Stimulated activated CD8-positive, alpha-beta memory T cell treated with anti-CD3 and anti-CD28 coated beads, Interleukin-4, amount 100 ng/mL, for 1 hour (primary cell): ENCODE measurements around the gene HMGB1.
A peak's percentile ranks its signal among the peaks of the same experiment; 100 is the strongest.

Source experiments
- DNase-seq, 2 donors: peaks; one replicate each; pipeline ENCODE4 v3.0.0-alpha.2; 2020; ENCODE audit warnings: low read depth in 2 of 2, low spot score in 1 of 2

HMGB1 gene

GRCh38 chr13:30465593-30466357 is at the start of gene HMGB1:
Gene HMGB1, minus strand, starts transcription at chr13:30465936. Its CDS starts 2,256 bp downstream, at chr13:30463680.
- peak; percentile 89 for DNase-seq

DNA sequence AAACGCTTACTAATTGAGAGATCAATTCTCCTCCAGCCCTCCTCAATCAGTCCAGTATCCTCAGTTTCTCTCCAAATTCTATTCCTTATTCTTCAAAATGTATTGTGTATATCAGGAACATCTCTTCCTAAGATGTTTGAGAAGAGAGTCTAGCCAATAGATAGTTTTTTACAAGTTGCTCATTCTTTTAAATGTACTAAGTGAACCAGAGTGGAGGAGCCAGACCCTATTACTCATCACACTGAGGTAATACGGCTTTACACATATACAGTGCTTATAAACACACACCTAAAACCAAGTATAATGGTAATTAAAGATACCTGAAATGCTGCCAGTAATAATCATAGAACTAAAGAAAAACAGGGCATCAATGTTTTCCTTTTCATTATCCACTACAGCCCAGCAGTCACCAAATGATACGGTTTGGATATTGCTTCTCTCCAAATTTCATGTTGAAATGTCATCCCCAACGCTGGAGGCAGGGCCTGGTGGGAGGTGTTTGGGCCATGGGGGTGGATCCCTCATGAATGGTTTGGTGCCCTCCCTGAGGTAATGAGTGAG is 45.2 kb upstream of the HMGB1 start:
- no peak for DNase-seq

- no peak for DNase-seq
Observed at GRCh38 chr13:30510091-30510490, 44.4 kb upstream of the HMGB1 start.

DNA sequence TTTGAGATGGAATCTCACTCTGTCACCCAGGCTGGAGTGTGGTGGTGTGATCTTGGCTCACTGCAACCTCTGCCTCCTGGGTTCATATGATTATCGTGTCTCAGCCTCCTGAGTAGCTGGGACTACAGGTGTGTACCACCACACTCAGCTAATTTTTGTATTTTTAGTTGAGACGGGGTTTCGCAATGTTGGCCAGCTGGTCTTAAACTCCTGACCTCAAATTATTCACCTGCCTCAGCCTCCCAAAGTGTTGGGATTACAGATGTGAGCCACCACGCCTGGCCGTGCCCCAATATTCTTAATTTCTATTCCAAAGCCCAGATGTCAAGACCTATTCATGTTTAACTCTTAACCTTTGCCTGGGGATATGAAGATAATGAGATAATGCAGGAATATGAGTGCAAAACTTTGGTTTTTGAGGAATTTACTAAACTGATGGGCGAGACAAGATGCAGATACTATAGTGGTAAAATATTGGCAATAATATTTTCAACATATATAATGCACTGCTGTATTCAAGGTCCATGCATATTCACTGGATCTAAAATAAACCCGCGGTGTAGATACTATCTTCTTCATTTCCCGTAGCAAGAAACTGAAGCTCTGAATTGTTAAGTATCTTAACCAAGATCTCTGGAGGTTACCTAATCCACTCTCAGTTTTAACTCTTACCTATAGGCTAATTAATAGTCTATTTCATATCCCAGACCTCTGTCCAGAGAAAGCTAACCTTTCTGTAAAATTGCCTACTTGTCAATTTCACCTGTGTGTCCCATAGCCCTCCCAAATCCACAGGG is 43.7 kb upstream of the HMGB1 start:
- no peak for DNase-seq

DNA sequence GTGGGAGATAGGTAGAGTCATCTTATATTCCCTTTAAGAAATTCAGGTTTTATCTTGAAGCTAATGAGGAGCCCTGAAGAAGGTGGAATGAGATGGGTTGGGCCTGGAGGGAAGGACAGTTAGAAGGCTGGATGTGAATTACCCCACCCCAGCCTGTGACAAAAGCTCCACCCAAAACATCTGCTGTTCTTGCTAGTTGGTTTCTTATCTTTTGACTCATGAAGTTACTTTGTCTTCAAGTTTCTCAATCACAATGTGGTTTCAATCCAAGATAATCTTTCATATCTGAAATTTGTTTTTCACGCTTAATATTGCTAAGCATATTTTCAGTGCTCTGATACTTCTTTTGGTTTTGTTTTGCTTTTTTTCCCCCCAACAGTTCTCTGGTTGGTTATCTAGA is 38.3 kb upstream of the HMGB1 start:
- no peak for DNase-seq

DNA sequence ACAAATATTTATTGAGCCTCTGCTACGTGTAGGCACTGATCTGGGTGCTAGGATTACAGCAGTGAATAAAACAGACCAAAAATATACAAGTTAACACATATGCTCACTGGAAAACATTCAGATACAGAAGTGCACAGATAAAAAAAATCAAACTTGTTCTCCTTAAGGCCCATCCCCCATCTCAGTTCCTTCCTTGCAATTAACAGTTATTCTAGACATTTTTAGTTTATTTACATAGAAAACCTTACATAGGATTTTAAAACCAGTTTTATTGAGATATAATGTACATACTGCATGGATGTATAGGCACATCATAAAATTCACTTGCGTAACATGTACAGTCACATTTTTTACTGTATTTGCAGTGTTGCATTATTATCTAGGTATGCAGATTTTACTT is 36.5 kb upstream of the HMGB1 start:
- no peak for DNase-seq

GRCh38 chr13:30499338-30499737 is 33.6 kb upstream of the HMGB1 start:
- DNase-seq = no peak

DNA sequence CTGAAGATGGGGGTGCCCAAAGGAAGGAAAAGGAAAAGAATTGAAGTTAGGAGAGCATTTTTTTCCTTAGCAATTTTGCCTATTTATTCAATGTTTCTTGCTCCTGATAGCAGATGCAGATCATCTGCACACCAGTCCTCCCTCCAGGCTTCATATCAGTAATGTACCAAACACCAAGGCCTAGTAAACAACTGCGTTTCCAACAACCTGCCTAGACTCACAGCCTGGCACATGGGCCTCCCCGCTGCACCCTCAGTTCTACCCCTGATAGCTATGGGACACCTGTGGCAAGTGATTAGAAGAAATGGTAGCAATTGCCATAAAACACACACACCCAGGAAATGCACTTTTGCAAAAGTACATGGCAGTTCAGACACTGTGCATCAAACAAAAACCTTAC is 30.4 kb upstream of the HMGB1 start:
- DNase-seq = no peak

DNA sequence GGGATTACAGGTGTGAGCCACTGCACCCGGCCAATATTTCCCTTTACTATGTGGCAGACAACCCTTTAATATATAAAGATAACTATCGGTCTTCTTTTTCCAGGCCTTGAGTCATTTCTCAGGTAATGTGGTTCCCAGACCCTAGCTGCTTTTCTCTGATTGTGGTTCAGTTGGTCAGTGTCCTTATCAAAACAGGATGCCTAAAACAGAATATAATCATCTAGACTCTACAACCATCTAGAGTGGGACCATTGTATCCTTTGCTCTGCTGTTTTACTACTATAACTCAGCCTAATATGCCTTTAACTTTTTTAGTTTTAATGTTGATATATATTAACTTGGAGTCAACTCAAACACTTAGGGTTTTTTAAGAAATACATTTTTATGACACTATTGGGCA is 30.0 kb upstream of the HMGB1 start:
- DNase-seq = no peak

- no peak for DNase-seq
Observed at GRCh38 chr13:30493658-30494381, 28.1 kb upstream of the HMGB1 start.

GRCh38 chr13:30487075-30487470 is 21.3 kb upstream of the HMGB1 start:
- DNase-seq = no peak

- no peak for DNase-seq
Observed at GRCh38 chr13:30486230-30487074, 20.7 kb upstream of the HMGB1 start.

- no peak for DNase-seq
Observed at GRCh38 chr13:30481241-30481760, 15.6 kb upstream of the HMGB1 start.

DNA sequence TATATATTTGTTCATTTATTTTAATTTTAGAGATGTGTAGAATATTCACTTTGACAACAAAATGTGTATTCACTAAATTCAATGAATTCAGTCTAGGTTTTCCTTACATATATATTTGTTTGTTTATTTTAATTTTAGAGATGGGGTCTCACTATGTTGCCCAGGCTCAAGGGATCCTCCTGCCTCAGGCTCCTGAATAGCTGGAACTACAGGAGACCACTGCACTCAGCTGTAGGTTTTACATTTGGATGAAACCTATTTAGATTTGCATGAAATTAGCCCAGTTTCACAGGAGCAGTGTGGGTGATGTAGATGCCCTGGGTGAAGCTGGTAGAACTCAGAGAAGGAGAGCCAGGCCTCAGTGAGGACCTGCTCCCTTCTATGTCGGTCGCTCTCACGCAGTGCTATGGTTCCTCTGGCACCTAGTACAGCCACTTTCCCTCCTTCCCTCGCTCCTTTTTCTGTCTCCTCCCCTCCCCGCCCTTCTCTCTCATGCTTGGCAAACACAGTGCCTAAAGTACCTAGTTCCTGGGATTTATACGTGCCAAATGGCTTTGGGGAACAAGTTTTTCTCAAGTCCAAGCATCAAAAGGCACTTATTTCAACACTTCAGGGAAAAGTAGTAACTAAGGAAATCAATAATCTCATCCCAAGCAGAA is 14.7 kb upstream of the HMGB1 start:
- no peak for DNase-seq

DNA sequence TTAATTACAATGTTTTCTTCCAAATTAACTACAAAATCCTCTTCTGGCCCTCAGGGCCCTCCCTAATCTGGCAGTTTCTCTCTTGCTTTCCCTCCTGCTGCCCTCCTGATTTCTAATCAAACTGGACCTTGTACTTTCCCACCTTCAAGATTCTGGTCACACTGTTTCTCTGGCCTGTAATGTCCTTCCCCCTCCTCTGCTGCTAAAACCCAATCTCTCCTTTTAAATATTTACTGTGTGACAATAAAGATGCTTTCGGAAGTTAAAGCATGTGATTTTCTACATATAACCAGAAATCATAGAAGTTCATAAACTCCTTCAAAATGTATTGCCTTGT is 14.1 kb upstream of the HMGB1 start:
- DNase-seq = no peak

DNA sequence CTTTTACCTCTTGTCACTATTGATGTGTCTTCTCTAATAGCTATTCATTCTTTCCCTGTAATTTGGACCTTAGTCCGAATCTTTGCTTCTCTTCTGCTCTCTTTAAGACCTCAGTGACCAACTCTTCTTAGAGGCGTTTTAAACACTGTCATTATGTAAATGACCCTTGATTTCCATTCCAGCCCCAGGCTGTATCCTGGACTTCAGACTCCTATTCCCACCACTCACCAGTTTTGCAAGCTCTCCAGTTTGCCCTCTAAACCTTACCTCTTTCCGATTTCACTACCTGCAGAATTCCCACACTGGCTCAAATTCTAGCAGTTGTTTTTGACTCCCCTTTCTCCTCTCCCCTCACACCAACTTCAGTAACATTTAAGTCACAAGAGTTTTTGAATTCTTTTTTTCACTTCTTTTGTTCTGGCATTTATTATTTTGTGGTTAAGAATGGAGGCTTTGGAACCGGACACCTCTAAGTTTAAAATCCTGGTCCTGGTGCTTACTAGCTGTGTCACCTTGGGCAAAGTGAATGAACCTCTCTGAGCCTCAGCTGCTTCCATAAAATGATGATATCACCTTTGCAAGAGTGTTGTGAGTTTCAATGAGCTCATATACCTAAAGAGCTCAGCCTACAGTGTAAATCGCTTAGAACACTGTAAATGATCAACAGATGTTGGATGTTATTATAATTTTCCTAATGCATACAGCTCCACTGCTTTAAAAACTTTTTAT is 13.6 kb upstream of the HMGB1 start:
- DNase-seq = no peak

- DNase-seq = no peak
Observed at GRCh38 chr13:30477346-30478195, 11.8 kb upstream of the HMGB1 start.

DNA sequence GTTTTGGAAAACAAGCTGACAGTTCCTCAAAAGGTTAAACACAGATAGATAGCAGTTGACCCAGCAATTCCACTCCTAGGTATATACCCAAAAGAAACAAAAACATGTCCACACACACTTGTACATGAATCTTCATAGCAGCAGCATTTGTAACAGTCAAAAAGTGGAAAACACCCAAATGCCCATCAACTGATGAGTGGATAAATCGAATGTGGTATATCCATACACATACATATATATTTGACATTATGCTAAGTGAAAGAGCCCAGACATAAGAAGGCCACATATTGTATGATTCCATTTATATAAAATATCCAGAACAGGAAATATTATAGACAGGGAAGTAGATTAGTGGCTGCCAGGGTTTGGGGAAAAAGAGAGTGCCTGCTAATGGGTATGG is 7.9 kb upstream of the HMGB1 start:
- DNase-seq = no peak
